Activated T-helper 2 cell treated with anti-CD3 and anti-CD28 coated beads, Interferon-gamma antibody, Interleukin-2, Interleukin-4, amounts not matched to agents 10 μg/mL and 5 μg/mL and 100 μg/mL, durations not matched to agents 14 hours and 24 hours and 36 hours (primary cell): ENCODE measurements around the gene GARIN3. TPM values are rescaled to one million over a fixed set of nuclear protein-coding genes. Genes with fewer than 3 reads are reported as not detected.
"Not testable (repeated sequence)": the region's sequence is repeated elsewhere in the genome, so short reads cannot be mapped to it uniquely, and the experiment has no call there.

ENCODE experiments used
- DNase-seq: peaks from one replicate; pipeline ENCODE4 v3.0.0; 2021; ENCODE audit warnings: low spot score
- H3K27ac Mint-ChIP-seq: one replicate; pipeline ENCODE4 v1.8.0; 2021; ENCODE audit warnings: mixed read lengths
- H3K27me3 Mint-ChIP-seq: one replicate; pipeline ENCODE4 v1.8.0; 2021; ENCODE audit warnings: low read depth, mixed read lengths
- H3K36me3 Mint-ChIP-seq: one replicate; pipeline ENCODE4 v1.8.0; 2021; ENCODE audit warnings: low read depth, mixed read lengths
- H3K4me1 Mint-ChIP-seq: one replicate; pipeline ENCODE4 v1.8.0; 2021; ENCODE audit warnings: low read depth, mixed read lengths
- H3K4me3 Mint-ChIP-seq: one replicate; pipeline ENCODE4 v1.8.0; 2021; ENCODE audit warnings: low read depth, mild to moderate bottlenecking, moderate library complexity, mixed read lengths
- H3K9me3 Mint-ChIP-seq: one replicate; pipeline ENCODE4 v1.8.0; 2021; ENCODE audit warnings: mixed read lengths
- intact Hi-C: fragments of 100-400 bp; cut with micrococcal nuclease; formaldehyde crosslinking; loops from one replicate; pipeline ENCODE4 v1.15.1; 2023
- total RNA-seq: library from RNA; stranded (reverse); gene quantifications from 2 replicates; pipeline ENCODE4 v1.2.3, GENCODE V29; 2022

GARIN3 gene
- 0.23 and 0.30 TPM in 2 replicates for total RNA-seq

GRCh38 chr5:157166214-157167213, at the start of gene GARIN3:
Gene GARIN3, minus strand, starts transcription at chr5:157166264. Its CDS starts 96 bp downstream, at chr5:157166168.
- peak within 1 kb of the TSS; percentile 86 for H3K27ac Mint-ChIP-seq
- peak within 1 kb of the TSS; percentile 43 for H3K4me3 Mint-ChIP-seq
- intact Hi-C loops, result loop anchor here (1.0 kb wide), 5 partner anchors 7 to 56 kb away; partner anchors contain the start of gene ITK
- DNase-seq, result peak; percentile 6
- peaks cover 17% of the 10 kb centered on the region for H3K36me3 Mint-ChIP-seq
- peaks cover 70% of the 10 kb centered on the region for H3K4me1 Mint-ChIP-seq
- no peaks in the 10 kb centered on the region for H3K27me3 Mint-ChIP-seq
- H3K9me3 Mint-ChIP-seq, result peaks cover 12% of the 10 kb centered on the region

GRCh38 chr5:157215514-157216167, 49.6 kb upstream of the GARIN3 start:
- Mint-ChIP-seq H3K4me1 (peaks cover 91% of the 10 kb centered on the region), H3K36me3 (peaks cover 99% of the 10 kb centered on the region), H3K9me3 (no peaks in the 10 kb centered on the region), H3K27ac (peak overlapping the region; percentile 93), H3K27me3 (no peaks in the 10 kb centered on the region), H3K4me3 (peak overlapping the region; percentile 61)
- intact Hi-C loops, result loop anchor here (5.0 kb wide), 1 partner anchor 183 kb away; no protein-coding TSS in a partner anchor
- no peak for DNase-seq

- DNase-seq, result no peak
- no peaks in the 10 kb centered on the region for H3K27me3 Mint-ChIP-seq
- intact Hi-C loops, result loop anchor here (5.0 kb wide), 1 partner anchor 183 kb away; no protein-coding TSS in a partner anchor
- peak overlapping the region; percentile 61 for H3K4me3 Mint-ChIP-seq
- no peaks in the 10 kb centered on the region for H3K9me3 Mint-ChIP-seq
- peaks cover 89% of the 10 kb centered on the region for H3K4me1 Mint-ChIP-seq
- H3K27ac Mint-ChIP-seq, result peak overlapping the region; percentile 93
- H3K36me3 Mint-ChIP-seq, result peaks cover 99% of the 10 kb centered on the region
Observed at GRCh38 chr5:157214861-157215513, 48.9 kb upstream of the GARIN3 start.

GRCh38 chr5:157214415-157214814, 48.4 kb upstream of the GARIN3 start:
- Mint-ChIP-seq H3K27me3 (no peaks in the 10 kb centered on the region), H3K27ac (peak overlapping the region; percentile 93), H3K9me3 (no peaks in the 10 kb centered on the region), H3K4me1 (peaks cover 84% of the 10 kb centered on the region), H3K4me3 (no peak overlapping the region), H3K36me3 (peaks cover 99% of the 10 kb centered on the region)
- no peak for DNase-seq
- intact Hi-C loops, result no loop called here

- Mint-ChIP-seq H3K4me3 (no peak overlapping the region), H3K36me3 (peaks cover 99% of the 10 kb centered on the region), H3K27me3 (no peaks in the 10 kb centered on the region), H3K27ac (peak overlapping the region; percentile 46), H3K4me1 (peaks cover 81% of the 10 kb centered on the region), H3K9me3 (no peaks in the 10 kb centered on the region)
- intact Hi-C loops, result loop anchor here (1.0 kb wide), 1 partner anchor 9 kb away; no protein-coding TSS in a partner anchor
- DNase-seq, result no peak
Observed at GRCh38 chr5:157213527-157214243, 47.6 kb upstream of the GARIN3 start.

GRCh38 chr5:157212307-157212706, 46.2 kb upstream of the GARIN3 start:
- peak overlapping the region; percentile 86 for H3K27ac Mint-ChIP-seq
- DNase-seq, result no peak
- intact Hi-C loops, result no loop called here
- H3K4me1 Mint-ChIP-seq, result peaks cover 84% of the 10 kb centered on the region
- peaks cover 99% of the 10 kb centered on the region for H3K36me3 Mint-ChIP-seq
- H3K27me3 Mint-ChIP-seq, result no peaks in the 10 kb centered on the region
- no peaks in the 10 kb centered on the region for H3K9me3 Mint-ChIP-seq
- no peak overlapping the region for H3K4me3 Mint-ChIP-seq

GRCh38 chr5:157210652-157211051, 44.6 kb upstream of the GARIN3 start:
- intact Hi-C loops, H3K9me3 Mint-ChIP-seq, DNase-seq, H3K4me3 Mint-ChIP-seq, H3K27me3 Mint-ChIP-seq: not testable (repeated sequence)
- Mint-ChIP-seq H3K36me3 (peaks cover 98% of the 10 kb centered on the region), H3K4me1 (peaks cover 79% of the 10 kb centered on the region), H3K27ac (peak overlapping the region; percentile 49)

GRCh38 chr5:157205708-157206107, 39.6 kb upstream of the GARIN3 start:
- DNase-seq, result no peak
- intact Hi-C loops, result no loop called here
- no peaks in the 10 kb centered on the region for H3K9me3 Mint-ChIP-seq
- H3K4me3 Mint-ChIP-seq, result no peak overlapping the region
- H3K27ac Mint-ChIP-seq, result no peak overlapping the region
- H3K27me3 Mint-ChIP-seq, result no peaks in the 10 kb centered on the region
- H3K36me3 Mint-ChIP-seq, result peaks cover 92% of the 10 kb centered on the region
- peaks cover 68% of the 10 kb centered on the region for H3K4me1 Mint-ChIP-seq

- no peaks in the 10 kb centered on the region for H3K9me3 Mint-ChIP-seq
- H3K27ac Mint-ChIP-seq, result peak overlapping the region; percentile 62
- peaks cover 93% of the 10 kb centered on the region for H3K36me3 Mint-ChIP-seq
- intact Hi-C loops, result no loop called here
- H3K4me1 Mint-ChIP-seq, result peaks cover 70% of the 10 kb centered on the region
- peak overlapping the region; percentile 2 for H3K4me3 Mint-ChIP-seq
- DNase-seq, result no peak
- no peaks in the 10 kb centered on the region for H3K27me3 Mint-ChIP-seq
Observed at GRCh38 chr5:157204765-157205164, 38.7 kb upstream of the GARIN3 start.

GRCh38 chr5:157203417-157203816, 37.4 kb upstream of the GARIN3 start:
- DNase-seq, result no peak
- no peaks in the 10 kb centered on the region for H3K27me3 Mint-ChIP-seq
- intact Hi-C loops, result loop anchor here (1.0 kb wide), 1 partner anchor 14 kb away; no protein-coding TSS in a partner anchor
- H3K4me1 Mint-ChIP-seq, result peaks cover 77% of the 10 kb centered on the region
- H3K9me3 Mint-ChIP-seq, result no peaks in the 10 kb centered on the region
- peak overlapping the region; percentile 70 for H3K27ac Mint-ChIP-seq
- H3K4me3 Mint-ChIP-seq, result peak overlapping the region; percentile 65
- H3K36me3 Mint-ChIP-seq, result peaks cover 92% of the 10 kb centered on the region

- Mint-ChIP-seq H3K27ac (peak overlapping the region; percentile 64), H3K36me3 (peaks cover 90% of the 10 kb centered on the region), H3K4me1 (peaks cover 79% of the 10 kb centered on the region), H3K4me3 (peak overlapping the region; percentile 46), H3K9me3 (no peaks in the 10 kb centered on the region), H3K27me3 (no peaks in the 10 kb centered on the region)
- intact Hi-C loops, result no loop called here
- no peak for DNase-seq
Observed at GRCh38 chr5:157201857-157202256, 35.8 kb upstream of the GARIN3 start.
